HUDEP-2 (cell line): Measurements from ENCODE around the gene WNK2.

Source experiments
- DNase-seq, 76 experiments: peaks; one replicate each; lab custom pipeline; 2025; ENCODE audit not compliant: unreplicated experiment in 76 of 76; lab: John Stamatoyannopoulos, UW

Gene WNK2

DNA sequence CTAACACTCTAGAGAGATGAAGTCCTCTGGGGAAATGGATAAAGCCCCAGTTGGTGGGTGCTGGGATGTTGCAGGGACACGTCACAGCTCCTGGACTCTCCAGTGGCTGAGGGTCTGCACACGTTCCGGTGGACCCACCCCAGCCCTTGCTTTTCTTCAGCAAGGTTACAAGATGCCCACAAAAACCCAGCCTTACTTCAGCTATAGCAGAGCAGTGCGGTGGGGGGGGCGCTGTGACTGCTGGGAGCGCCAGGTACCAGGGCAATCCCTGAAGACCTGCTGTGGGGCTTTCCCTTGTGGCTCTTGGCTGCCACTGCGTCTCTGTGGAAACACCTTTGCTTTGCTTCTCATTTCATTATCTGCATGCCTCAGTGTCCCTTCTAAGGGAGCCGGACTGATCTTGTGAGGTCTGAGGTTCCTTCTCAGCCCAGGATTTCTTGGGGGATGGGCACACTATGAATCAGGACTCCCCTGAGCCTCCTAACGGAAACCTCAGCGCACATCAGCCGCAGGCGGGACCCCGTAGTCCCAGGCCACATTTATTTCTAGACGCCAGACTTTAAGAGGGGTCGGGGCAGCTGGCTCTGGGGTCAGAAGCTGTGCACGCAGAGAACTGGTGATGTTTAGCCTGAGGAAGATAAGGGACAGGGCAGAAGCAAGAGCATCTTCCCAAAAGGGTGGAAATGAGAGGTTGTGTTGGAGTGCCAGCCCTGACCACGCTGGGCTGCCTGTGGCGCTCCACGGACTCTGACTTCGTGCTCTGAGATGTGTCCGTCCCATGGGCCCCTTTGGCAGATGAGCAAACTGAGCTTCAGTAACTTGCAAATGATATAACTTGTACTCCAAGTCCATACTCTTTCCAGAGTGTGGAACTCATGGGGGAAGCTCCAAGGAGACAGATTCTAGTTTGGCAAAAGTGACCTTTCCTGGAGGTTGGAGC lies 106.8 kb downstream of the WNK2 start:
- DNase-seq = no peak

DNA sequence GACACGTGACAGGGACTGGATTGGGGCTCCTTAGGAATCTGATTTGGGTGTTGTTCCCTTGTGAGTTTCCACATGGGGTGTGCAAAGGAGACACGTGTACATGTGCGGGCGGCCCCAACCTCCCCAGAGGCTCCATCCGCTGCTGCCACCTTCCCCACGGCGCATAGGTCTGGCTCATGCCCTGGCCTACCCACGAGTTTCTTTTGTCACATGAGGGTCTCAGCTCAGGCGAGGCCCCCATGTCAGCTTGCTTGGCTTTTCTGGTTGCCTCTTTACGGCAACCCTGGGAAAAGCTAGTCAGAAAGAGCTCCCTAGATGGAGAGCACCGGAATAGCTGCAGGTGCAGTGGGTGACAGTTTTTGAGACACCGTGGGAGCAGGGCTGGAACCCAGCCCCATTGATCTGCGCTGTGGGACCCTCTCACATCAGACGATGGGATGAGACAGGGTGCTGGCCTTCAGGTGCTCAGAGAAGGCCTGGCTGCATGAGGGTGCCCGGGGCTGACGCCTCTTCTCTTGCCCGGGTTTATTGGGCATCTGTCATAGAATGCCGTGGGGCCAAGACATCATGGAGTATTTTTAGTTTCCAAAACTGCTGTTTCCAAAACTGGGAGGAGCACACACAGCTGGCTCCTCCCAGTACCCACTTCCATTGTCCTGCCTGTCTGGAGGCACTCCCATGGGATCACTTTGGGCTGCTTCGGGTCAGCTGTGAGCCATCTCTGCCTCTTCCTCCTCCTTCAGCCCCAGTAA lies 107.8 kb downstream of the WNK2 start:
- DNase-seq = no peak

DNA sequence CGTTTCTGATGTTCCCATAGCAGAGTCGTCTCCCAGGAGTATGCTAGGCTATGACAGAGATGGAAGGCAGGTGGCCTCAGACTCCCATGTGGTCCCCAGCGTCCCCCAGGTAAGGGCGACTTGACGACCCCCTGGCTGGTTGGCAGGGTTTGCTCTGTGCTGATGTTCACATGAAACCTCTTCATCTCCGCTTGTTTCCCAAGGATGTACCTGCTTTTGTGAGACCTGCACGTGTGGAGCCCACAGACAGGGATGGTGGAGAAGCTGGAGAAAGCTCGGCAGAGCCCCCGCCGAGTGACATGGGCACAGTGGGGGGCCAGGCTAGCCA lies 108.3 kb downstream of the WNK2 start:
- DNase-seq = no peak

DNA sequence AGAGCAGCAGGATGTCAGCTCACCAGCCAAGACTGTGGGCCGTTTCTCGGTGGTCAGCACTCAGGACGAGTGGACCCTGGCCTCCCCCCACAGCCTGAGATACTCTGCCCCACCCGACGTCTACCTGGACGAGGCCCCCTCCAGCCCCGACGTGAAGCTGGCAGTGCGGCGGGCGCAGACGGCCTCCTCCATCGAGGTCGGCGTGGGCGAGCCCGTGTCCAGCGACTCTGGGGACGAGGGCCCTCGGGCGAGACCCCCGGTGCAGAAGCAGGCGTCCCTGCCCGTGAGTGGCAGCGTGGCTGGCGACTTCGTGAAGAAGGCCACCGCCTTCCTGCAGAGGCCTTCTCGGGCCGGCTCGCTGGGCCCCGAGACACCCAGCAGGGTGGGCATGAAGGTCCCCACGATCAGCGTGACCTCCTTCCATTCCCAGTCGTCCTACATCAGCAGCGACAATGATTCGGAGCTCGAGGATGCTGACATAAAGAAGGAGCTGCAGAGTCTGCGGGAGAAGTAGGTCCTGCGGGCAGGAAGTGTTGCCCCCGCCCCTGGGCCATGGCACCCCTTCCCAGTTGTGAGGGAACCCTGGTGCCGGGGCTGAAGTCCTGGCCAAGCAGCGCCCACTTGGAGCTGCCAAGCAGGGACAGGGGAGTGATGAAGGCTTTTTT lies 108.9 kb downstream of the WNK2 start:
- no peak for DNase-seq

DNA sequence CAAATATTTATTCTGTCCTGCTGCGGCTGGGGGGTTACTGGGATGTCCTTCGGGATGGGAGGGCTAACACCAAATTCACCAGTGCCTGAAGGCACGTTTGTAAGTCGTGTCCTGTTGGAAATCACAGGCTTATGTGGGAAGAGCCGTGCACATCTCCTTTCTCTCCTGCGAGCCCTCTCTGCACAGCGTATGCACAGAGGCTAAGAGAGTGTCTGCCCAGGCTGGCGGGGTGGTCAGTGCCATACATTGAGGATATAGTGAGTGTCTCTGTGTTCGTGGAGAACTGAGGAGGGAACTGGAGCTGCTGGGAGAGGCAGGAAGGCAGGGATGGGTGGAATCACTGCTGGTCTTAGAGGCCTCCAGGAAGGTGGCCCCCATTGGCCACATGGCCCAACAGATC lies 110.1 kb downstream of the WNK2 start:
- no peak for DNase-seq

DNA sequence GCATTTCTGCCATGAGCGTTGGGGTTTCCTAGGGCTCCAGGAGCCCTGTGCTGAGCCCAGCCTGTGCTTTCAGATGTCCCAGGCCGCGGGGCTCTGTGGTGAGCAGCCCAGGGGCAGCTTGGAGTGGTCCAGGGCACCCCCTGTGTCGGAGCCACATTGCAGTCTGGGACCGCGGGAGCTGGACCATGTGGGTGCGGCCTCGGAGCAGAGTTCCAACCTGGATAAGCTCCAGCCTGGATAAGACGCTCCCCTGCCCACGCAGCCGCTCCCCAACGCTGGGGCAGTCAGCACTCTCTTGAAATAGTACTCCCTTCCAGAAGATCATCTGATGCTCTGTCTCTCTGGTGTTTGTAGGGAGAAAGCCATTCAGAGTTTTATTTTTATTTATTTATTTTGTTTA lies 111.1 kb downstream of the WNK2 start:
- no peak for DNase-seq

DNA sequence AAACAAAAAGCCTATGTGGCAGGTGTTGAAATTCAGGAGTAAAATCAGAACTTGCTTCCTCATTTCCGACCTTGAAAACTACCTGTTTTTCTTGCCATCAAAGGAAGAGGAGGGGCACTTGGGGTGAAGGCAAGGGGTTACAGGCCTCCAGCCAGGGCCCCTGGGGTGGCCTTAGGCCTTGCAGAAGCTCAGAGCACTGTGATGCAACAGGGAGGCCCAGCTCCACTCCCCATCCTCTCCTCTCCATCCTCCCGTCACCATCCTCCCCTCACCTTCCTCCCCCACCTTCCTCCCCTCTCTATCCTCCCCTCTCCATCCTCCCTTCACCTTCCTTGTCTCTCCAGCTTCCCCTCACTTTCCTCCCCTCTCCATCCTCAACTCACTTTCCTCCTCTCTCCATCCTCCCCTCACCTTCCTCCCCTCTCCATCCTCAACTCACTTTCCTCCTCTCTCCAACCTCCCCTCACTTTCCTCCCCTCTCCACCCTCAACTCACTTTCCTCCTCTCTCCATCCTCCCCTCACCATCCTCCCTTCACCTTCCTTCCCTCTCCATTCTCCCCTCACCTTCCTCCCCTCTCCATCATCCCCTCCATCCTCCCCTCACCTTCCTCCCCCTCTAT lies 111.6 kb downstream of the WNK2 start:
- no peak for DNase-seq

DNA sequence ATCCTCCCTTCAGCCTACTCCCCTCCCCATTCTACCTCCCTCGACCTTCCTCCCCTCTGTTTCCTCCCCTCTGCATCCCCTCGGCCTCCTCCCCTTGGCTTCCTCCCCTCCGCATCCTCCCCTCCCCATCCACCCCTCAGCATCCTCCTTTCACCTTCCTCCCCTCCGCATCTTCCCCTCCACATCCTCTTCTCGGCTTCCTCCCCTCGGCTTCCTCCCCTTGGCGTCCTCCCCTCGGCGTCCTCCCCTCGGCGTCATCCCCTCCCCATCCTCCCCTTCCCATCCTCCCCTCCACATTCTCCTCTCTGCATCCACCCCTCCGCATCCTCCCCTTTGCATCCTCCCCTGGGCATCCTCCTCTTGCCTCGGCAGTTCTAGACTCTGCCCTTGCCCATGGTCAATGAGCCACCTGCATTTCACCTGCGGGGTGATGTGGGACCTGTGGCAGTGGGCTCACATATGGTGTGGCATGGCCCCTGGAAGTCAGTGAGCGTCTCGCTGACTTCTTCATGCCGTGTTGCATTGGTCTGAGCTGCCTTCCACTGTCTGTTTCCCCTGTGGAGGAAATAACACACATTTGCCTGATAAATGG lies 113.0 kb downstream of the WNK2 start:
- DNase-seq = no peak

DNA sequence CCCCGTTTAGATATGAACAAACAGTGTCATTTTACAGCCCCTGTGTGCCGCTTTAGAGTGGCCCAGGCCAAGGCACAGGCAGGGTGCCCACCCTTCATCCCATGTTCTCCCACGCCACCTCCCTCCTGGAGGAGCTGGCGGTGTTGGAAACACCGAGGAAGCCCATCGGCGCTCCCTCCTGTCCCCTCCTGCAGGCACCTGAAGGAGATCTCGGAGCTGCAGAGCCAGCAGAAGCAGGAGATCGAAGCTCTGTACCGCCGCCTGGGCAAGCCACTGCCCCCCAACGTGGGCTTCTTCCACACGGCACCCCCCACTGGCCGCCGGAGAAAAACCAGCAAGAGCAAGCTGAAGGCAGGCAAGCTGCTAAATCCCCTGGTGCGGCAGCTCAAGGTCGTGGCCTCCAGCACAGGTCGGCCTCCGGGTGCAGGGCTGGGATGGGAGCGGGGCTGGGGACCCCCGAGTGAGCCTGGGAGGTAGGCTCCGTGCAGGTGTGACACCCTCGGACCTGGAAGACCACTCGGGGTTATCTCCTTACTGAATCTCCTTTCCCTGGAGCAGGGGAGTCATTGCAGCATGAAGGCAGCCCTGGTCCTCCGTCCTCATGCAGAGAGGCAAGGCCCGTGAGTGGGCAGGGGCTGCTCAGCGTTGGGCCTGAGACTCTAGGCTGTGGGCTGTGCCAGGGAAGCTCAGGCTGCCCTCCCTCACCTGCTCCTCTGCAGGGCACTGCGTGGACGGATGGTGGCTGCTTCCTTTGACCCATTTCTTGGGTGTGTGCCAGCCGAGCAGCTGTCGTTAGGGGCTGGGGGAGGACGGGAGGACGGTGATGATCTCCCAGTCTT lies 113.9 kb downstream of the WNK2 start:
- no peak for DNase-seq

DNA sequence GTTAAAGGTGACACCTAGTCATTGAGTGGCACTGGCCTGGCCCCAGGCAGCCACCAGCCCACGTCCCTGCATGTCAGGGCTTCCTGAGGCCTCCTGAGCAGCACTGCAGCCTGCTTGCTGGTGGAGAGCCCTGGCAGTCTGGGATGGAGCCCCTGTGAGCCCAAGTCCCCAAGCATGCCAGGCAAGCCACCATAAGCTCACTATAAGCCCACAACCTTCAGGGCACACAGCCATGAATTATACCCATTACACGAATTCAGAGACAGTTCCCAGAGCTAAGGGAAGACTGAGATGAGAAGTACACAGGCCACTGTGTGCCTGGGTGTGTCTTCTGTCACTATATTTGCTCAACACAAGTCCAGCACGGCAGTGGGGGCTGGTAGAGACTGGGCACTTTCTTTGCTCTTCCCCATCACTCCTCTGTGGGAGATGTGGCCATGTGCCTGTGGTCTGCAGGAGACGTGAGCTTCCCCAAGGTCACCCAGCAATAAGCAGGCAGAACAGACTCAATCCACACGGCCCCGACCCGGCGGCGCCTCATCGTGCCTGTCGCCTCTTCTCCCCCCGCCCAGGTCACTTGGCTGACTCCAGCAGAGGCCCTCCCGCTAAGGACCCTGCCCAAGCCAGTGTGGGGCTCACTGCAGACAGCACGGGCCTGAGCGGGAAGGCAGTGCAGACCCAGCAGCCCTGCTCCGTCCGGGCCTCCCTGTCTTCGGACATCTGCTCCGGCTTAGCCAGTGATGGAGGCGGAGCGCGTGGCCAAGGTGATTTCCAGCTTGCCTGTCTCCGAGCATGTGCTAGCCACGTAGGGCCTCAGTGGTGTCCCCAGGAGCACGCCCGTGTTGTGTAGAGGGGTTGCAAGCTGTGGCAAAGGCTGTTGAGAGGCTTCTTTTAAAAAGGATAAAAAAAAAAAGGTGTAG lies 114.8 kb downstream of the WNK2 start:
- no peak for DNase-seq

DNA sequence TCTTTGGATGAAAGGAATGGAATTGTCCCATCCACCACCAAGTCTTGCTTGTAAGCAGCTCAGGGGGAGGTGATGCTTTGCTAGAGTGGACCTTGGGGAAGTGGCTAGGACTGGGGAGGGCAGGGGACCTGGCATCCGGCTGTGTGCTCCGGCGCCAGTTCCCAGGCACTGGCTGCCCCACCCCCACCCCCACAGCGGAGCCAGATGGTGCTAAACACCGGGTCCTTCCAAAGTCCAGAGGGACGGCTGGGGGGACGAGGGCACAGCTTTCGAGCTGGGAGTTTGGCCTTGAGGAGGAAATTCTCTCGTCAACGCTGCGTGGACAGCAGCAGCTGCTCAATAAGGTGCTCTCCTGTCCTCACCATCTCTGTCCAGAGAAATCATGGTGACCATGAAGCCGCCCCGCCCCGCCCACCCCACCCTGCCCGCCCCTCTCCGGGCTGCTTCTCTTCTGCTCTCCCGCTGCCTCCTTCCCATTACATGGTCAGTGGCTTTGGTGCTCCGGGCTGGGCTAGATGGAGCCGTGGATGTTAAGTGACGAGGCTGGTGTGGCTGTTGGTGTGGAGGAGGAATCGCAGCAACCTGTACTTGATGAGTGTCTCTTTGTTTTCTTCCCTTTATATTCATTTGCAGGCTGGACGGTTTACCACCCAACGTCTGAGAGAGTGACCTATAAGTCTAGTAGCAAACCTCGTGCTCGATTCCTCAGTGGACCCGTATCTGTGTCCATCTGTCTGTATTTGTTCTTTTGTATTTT lies 115.7 kb downstream of the WNK2 start:
- no peak for DNase-seq

DNA sequence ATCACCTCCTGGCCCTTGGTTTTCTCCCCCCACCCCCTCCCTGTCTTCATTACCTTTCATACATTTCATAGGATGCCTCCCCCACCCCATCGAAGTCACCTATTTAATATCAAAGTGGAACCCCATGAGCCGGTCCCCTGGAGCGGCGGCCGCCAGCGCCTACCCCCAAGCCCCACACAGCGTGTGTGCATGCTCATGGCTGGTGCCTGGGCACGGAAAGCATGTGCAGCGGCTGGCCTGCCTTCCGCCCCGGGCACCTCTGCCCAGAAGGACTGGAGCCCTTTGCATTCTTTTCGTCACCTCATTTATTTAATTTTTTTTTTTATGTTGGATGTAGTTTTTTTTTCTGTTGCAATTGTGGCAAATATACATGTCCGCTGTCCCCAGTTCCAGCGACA lies 116.2 kb downstream of the WNK2 start:
- DNase-seq = no peak

DNA sequence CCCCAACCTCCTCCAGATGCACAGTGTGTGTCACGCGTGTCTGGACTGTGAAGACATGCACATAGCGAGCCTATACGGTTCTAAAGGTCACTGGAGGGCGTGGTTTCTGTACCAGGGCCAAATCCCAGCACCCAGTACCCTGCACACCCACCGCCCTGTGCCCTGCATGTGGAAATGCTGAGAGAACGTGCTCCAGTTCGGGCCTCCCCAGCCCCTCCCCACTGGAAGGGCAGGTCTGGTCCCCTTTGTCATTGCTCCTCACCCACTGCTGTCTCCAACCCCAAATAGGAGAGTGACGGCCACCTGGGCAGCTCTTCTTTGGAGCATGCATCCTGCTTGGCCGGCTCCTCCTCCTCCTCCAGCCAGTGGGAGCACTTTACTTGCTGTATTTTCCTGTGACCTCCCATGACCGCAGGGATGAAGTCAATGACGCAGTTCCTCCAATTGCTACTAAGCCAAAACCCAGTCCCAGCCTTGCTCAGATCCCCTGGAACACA lies 116.7 kb downstream of the WNK2 start:
- no peak for DNase-seq

DNA sequence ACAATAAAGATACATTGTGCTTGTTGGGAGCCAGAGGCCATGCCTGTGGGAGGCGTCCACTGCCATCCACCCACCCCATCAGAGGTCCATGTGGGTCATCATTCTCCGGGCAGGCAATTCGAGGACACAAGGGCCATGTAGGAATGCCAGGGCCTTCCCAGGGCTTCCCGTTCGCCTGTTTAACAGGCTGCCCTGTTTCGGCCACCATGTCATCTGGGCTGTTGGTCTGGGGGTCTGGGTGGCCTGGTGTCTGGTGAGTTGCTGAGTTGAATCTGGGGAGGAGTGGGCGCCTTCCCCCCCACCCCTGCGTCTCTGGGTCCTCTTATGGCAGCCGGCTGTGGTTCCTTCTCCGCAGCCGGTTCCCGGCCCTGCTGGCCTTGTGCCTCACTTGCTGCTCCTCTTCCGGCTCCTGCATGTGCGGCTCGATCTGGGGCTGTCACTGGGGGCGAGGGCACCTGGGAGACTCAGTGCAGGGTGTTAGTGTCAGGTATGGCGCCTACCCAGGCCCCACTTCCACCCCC lies 117.4 kb downstream of the WNK2 start:
- DNase-seq = no peak

DNA sequence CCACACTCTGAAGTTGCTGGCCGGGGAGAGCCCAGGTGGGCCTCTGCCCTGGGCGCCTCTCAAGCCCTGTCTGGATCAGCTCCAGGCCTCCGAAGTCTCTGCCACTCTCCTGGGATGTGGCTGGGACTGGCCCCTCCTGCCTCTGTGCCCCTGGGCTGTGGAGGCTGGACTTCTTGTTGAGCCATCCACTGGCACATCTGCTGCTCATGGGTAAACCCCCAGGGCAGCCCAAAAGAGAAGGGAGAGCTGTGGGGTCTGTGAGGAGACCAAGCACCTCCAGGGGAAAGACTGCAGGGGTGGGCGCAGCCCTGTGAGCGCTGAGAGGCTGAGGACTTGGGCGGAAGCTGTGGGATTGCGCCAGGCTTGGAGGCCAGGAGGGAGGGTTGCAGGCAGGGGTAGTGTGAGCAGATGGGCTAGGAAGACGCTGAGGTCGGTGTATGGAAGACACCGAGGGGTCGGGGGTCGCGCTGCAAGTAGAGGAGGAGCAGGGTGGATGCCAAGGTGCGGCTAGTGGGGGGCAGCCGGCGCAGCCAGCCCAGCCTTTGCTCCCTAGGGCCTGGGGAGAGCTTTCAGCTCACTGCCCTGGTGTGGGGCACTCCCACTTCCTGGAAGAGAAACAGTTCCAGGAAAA lies 118.1 kb downstream of the WNK2 start:
- no peak for DNase-seq

DNA sequence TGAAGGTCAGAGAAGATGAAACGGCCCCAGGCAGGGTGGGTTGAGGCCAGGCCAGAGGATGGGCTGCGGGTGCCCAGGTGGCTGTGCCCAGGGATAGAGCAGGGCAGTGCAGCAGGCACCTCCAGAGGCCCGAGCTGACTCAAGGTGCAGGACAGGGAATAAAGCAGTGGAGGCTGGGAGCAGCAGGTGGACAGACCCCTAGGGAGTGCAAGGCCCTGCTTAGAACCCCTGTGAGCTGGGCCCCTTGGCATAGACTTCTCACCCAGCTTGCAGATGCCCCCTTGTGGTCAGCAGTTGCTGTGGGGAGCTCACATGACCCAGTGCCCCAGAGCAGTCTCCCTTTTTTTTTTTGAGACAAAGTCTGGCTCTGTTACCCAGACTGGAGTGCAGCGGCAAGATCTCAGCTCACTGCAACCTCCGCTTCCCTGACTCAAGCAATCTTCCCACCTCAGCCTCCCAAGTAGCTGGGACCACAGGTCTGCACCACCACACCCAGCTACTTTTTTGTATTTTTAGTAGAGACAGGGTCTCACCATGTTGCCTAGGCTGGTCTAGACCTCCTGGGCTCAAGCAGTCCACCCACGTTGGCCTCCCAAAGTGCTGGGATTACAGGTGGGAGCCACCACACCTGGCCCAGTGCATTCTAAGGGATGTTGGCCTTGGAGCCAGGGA lies 118.8 kb downstream of the WNK2 start:
- peak in 47 of 76 experiments; percentile 2 to 66 (median 31) for DNase-seq
